HG03159 (cell line): Measurements from ENCODE around the gene PRKCA.
"Not testable (repeated sequence)": the region's sequence is repeated elsewhere in the genome, so short reads cannot be mapped to it uniquely, and the experiment has no call there.

Source experiments
- ATAC-seq: cut with Tn5 transposase; IDR thresholded peaks from one replicate; pipeline ENCODE4 v1.9.1; 2021; ENCODE audit warnings: mild to moderate bottlenecking, moderate library complexity; ENCODE audit not compliant: unreplicated experiment

Gene PRKCA

GRCh38 chr17:66725438-66725837, 423.0 kb downstream of the PRKCA start:
- ATAC-seq = not testable (repeated sequence)

- no peak for ATAC-seq
Measured at GRCh38 chr17:66725956-66726355, 423.5 kb downstream of the PRKCA start.

- ATAC-seq = no peak
Measured at GRCh38 chr17:66726371-66726770, 424.0 kb downstream of the PRKCA start.

GRCh38 chr17:66726846-66727245, 424.4 kb downstream of the PRKCA start:
- no peak for ATAC-seq

- peak; percentile 93 for ATAC-seq
Measured at GRCh38 chr17:66727634-66728570, 425.5 kb downstream of the PRKCA start.

GRCh38 chr17:66730461-66730923, 428.1 kb downstream of the PRKCA start:
- no peak for ATAC-seq

GRCh38 chr17:66733759-66734158, 431.3 kb downstream of the PRKCA start:
- no peak for ATAC-seq

GRCh38 chr17:66734186-66734943, 432.0 kb downstream of the PRKCA start:
- ATAC-seq = no peak

- no peak for ATAC-seq
Measured at GRCh38 chr17:66737524-66737923, 435.1 kb downstream of the PRKCA start.

- ATAC-seq = no peak
Measured at GRCh38 chr17:66738301-66738700, 435.9 kb downstream of the PRKCA start.

GRCh38 chr17:66739553-66739952, 437.1 kb downstream of the PRKCA start:
- no peak for ATAC-seq

- ATAC-seq = no peak
Measured at GRCh38 chr17:66740226-66740625, 437.8 kb downstream of the PRKCA start.

- ATAC-seq = no peak
Measured at GRCh38 chr17:66743511-66743910, 441.1 kb downstream of the PRKCA start.

GRCh38 chr17:66746736-66747135, 444.3 kb downstream of the PRKCA start:
- no peak for ATAC-seq

GRCh38 chr17:66747578-66748275, 445.3 kb downstream of the PRKCA start:
- no peak for ATAC-seq

- no peak for ATAC-seq
Measured at GRCh38 chr17:66748578-66748977, 446.2 kb downstream of the PRKCA start.

- ATAC-seq = no peak
Measured at GRCh38 chr17:66749217-66749832, 446.9 kb downstream of the PRKCA start.

GRCh38 chr17:66750116-66750515, 447.7 kb downstream of the PRKCA start:
- no peak for ATAC-seq

- no peak for ATAC-seq
Measured at GRCh38 chr17:66750781-66751543, 448.5 kb downstream of the PRKCA start.

GRCh38 chr17:66751771-66752170, 449.4 kb downstream of the PRKCA start:
- no peak for ATAC-seq
